GM12801 (cell line): ENCODE measurements around the gene AFAP1.

Source experiments
- TF ChIP-seq, protein P1 (sequence below): IDR thresholded peaks from one replicate; pipeline ENCODE4 v1.5.1; 2011; ENCODE audit warnings: control low read depth; ENCODE audit not compliant: insufficient read length; ENCODE audit errors: extremely low read depth

AFAP1 gene

DNA sequence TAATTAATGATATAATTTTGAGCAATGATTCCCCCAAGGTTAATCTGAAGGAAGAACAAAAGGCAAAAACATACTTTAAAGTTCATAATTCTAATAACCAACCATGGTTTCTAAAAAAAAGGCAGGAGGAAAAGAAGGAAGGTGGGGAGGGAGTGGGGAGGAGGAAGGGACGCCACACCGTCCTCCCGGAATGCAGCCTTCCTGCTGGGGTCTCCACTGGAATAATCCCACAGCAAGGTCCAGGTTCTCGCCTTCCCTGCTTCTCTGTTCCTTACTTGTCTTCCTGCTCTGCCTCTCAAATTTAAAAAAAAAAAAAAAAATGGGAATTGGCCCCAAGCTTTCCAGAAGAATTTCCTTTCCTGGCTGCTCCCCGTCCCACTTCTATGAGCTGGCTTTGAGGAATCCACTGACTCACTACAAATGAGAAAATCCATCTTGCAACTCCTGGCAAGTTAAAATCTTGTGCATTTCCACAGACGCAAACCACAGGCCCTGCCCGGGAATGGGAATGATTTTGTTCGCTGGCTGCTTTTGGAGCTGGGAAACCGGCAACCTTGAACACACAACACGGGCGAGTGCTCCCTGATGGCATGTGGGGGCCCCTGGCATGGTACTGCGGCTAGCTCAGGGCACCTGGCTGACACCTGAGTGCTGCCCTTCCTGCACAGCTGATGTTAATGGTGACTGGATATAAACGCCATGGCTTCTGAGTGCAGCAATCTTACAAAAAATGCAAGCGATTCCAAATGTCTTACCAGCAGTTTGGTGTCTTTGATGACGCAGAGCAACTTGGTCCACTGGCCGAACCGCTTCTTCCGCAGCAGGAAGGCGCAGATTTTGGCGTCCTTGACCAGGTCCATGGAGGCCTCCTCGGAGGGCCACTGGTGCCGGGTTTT lies 97.0 kb downstream of the AFAP1 start:
- TF ChIP-seq, protein P1, sequence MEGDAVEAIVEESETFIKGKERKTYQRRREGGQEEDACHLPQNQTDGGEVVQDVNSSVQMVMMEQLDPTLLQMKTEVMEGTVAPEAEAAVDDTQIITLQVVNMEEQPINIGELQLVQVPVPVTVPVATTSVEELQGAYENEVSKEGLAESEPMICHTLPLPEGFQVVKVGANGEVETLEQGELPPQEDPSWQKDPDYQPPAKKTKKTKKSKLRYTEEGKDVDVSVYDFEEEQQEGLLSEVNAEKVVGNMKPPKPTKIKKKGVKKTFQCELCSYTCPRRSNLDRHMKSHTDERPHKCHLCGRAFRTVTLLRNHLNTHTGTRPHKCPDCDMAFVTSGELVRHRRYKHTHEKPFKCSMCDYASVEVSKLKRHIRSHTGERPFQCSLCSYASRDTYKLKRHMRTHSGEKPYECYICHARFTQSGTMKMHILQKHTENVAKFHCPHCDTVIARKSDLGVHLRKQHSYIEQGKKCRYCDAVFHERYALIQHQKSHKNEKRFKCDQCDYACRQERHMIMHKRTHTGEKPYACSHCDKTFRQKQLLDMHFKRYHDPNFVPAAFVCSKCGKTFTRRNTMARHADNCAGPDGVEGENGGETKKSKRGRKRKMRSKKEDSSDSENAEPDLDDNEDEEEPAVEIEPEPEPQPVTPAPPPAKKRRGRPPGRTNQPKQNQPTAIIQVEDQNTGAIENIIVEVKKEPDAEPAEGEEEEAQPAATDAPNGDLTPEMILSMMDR, result no peak

DNA sequence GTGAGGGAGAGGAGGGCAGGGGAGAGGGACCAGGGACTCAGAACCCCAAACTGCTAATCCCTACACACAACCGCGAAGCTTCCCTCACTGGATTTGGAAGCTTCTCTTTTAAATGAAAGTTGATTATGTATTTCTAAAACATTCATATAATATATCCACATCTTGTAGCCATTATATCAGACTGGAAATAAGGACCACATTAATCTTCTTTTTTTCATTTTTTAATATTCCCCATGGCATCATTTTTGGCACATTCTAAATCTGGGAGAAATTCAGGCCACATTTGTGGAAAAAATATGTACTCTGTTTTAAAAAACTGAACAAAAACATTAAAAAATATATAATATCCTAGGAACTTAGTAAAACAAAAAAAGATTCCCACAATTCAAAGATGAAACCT lies 97.8 kb downstream of the AFAP1 start:
- TF ChIP-seq, protein P1, result no peak

DNA sequence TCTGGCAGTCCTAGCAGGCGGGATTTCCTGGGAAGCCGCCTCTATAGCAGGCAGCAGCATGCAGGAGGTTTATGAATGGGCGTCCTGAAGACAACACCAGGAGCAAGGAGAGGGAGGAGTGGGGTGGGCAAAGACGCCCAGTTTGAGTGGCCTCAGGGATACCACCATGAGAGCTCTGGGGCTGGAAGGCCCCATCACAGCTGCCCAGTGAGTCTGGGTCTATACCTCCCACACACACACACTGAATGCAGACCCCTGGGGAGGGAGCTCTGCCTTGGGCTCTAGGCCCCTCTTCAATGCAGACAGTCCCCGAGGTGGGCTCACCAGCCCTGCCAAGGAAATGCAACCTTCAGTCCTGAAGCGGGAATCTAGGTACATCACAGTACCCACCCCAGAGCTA lies 98.6 kb downstream of the AFAP1 start:
- TF ChIP-seq, protein P1, result no peak

DNA sequence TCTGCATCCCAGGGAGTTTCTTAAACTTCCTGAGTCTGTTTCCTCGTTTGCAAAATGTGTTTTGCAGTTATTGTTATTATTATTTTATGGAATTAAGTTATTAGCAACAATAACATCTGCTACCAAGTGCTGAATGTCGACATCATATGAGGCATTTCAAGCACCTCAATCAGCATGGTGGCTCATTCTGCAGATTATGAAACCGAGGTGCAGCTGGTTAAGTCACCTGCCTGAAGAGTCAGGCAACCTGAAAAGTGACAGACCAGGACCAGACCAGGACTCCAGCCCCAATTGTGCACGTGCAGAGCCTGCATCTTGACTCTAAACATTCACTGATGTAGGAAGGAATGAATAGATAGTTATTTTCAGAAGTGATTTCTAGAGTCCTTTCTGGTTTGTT lies 99.8 kb downstream of the AFAP1 start:
- TF ChIP-seq, protein P1, result no peak

DNA sequence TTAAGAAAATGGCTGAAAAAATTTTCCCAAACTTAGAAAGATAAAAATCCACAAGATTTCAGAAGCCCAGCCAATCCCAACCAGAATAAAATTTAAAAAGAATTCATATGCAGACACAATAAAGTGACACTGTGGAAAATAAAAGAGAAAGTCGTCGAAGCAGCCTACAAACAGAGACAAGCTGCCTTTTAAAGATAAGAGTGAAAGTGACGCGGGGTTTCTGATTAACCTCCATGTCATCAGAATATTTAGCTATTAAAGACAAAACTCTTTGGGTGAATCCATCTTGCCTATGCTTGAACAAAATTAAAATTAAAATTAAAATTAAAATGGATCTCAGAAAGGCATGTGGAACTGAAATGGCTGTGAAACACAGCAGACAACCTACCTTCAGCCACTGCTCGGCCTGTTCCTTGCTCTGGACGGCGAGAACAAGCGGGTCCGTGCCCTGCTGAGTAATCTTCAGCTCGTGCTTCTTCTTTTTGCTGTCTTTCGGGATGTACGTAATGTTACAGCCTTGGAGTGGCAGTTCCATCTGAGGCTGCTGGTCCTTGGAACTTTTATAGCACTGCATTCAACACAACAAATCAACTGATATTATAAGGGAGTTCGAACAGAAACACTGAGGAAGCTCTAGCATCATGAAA lies 101.4 kb downstream of the AFAP1 start:
- TF ChIP-seq, protein P1, result no peak

DNA sequence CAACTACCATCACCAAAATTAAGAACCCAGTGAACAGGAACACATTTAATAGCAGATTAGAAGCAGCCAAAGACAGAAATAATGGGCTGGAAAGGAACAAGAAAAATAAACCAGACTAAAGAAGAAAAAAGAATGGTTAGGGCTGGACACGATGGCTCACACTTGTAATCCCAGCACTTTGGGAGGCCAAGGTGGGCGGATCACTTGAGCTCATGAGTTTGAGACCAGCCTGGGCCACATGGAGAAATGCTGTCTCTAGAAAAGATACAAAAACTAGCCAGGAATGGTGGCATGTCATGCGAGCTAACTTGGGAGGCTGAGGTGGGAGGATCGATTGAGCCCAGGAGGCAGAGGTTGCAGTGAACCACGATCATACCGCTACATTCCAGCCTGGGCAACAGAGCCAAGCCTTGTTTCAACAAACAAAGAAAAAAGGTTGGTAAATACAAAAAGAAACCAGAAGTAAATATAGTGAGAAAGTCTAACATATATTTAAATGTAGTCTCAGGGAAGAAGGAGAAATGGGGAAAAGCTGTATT lies 102.0 kb downstream of the AFAP1 start:
- TF ChIP-seq, protein P1, result no peak

DNA sequence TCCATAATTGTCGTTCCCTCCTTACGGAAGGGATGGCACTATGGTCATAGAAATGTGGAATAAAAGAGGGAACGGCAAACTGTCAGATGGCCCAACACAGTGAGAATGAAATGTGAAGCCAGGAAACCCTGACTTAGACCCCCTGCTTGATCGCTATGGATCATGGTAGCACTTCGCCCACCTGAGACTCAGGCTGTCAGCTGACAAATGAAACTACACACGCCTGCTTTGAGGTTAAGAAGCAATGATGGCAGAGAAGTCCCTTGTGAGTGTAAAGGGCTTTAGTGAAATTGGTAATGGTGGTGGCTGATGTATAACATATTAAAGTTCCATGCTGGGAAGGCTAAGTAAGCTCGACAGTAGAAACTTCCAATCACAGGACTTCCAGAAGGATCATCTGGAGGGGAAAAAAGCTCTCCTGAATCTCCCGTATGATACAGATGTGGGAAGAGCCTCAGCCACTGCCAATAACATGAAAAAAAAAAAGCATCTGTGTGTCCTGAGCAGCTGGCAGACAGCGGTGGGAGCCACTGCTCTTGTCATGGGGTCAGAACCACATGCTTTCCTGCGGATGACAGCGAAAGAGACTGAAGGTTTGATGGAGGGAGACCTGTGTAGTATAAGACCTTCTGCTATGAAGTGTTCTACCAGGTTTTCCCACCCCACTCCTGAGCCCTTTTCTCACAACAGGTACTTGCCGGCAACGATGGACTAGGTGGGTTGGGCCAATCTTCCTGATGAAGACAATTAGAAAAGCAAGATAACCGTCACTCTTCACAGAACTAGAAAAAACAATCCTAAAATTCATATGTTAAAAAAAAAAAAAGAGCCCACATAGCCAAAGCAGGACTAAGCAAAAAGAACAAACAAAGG lies 107.6 kb downstream of the AFAP1 start:
- TF ChIP-seq, protein P1, result no peak
